Lower leg skin (tissue), 4 donors: ENCODE results near the gene ACSL3. TPM values are rescaled to one million over a fixed set of nuclear protein-coding genes. Genes with fewer than 3 reads are reported as not detected.

Experiments used
- DNase-seq, 2 donors: peaks; one replicate each; pipeline ENCODE4 v3.0.0-alpha.2; 2019; ENCODE audit warnings: low spot score in 2 of 2
- H3K4me3 ChIP-seq: fragments of 200-600 bp; sonication (generic); 2 replicates; pipeline ENCODE4 v1.5.1; 2017; ENCODE audit warnings: mild to moderate bottlenecking, low read depth; ENCODE audit not compliant: poor library complexity, severe bottlenecking
- POLR2A ChIP-seq, 2 donors: fragments of 450-650 bp; IDR thresholded peaks; one replicate each; pipeline ENCODE4 v1.6.1; 2016 to 2017; ENCODE audit warnings: antibody characterized with exemption in 2 of 2, mild to moderate bottlenecking in 1 of 2, moderate library complexity in 1 of 2
- WGBS, 2 donors: methylation state at CpG; one replicate each; pipeline ENCODE4 v1.1.5; 2018; 5-methylcytosine and 5-hydroxymethylcytosine counted together
- intact Hi-C: fragments of 100-400 bp; cut with DNase I; formaldehyde crosslinking; loops from one replicate; pipeline ENCODE4 v1.15.0; 2023; ENCODE audit warnings: low total_unique reads
- total RNA-seq, 4 donors: library from RNA; depleted of rRNA; stranded (reverse); fragments of >200 nt; gene quantifications; one replicate each; pipeline ENCODE4 v1.1.0, GENCODE V29; 2016
- TF ChIP-seq, protein P1 (sequence below), 3 donors: fragments of 450-650 bp; IDR thresholded peaks; one replicate each; pipeline ENCODE4 v1.5.1; 2016; ENCODE audit warnings: antibody characterized with exemption in 3 of 3, mild to moderate bottlenecking in 3 of 3, moderate library complexity in 2 of 3

ACSL3 gene
- total RNA-seq, 4 donors from 2014 or later: 32.6 to 132 (median 69.6) TPM

DNA sequence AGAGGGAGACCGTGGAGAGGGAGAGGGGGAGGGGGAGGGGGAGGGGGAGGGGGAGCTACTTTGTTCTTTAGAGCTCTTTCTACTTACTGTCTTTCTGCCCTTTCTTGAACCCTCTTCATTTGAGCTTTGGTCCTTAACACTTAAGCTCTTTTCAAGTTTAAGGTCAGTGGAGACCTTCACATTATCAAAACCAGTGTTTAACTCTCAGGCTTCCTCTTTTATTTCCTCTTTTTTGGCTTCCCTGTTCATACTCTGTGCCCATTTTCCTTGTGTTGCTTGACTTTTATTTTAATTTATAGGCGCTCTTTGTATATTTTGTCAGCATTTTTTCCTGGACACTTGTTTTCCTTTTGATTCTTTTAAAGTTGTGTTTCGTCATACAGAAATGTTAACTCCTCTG is 37.1 kb downstream of the ACSL3 start:
- TF ChIP-seq POLR2A (IDR thresholded peaks at IDR 0.05): no peak
- 88 to 89% methylated on average over 2 of the region's 3 CpGs for WGBS, 2 donors
- intact Hi-C loops: no loop called here
- H3K4me3 ChIP-seq: no peak overlapping the region
- no peak for DNase-seq

DNA sequence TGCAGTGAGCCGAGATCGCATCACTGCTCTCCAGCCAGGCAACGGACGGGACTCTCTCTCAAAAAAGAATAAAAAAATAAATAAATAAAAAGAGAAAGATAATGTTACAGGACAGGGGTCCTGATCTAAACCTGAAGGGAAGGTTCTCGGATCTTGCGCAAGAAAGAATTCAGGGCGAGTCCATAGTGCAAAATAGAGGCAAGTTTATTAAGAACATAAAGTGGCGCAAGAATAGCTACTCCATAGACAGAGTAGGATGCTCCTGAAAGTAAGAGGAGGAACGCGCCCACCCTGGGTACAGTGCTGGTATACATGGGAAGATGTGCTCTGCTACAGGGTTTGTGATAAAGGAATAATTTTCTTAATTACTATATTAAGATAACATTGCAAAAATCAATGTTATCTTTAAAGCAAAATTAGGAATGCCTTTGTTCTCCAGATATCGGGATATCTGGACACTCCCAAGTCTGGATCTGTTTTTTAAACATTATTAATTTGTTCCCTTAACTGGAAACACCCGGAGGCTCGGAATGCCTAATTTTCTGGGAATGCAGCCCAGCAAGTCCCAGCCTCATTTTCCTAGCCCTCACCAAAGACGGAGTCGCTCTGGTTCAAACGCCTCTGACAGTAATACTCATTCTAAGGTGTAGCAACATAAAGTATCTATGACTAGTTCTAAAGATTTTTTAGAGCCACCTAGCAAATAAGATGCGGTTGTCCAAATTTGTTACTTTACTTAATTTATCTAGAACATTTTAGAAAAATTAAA is 38.8 kb downstream of the ACSL3 start:
- intact Hi-C loops: loop anchor here (10.0 kb wide), 1 partner anchor 195 kb away; no protein-coding TSS in a partner anchor
- no peak for DNase-seq
- no peak overlapping the region for H3K4me3 ChIP-seq
- TF ChIP-seq POLR2A (IDR thresholded peaks at IDR 0.05): no peak
- TF ChIP-seq, protein P1, sequence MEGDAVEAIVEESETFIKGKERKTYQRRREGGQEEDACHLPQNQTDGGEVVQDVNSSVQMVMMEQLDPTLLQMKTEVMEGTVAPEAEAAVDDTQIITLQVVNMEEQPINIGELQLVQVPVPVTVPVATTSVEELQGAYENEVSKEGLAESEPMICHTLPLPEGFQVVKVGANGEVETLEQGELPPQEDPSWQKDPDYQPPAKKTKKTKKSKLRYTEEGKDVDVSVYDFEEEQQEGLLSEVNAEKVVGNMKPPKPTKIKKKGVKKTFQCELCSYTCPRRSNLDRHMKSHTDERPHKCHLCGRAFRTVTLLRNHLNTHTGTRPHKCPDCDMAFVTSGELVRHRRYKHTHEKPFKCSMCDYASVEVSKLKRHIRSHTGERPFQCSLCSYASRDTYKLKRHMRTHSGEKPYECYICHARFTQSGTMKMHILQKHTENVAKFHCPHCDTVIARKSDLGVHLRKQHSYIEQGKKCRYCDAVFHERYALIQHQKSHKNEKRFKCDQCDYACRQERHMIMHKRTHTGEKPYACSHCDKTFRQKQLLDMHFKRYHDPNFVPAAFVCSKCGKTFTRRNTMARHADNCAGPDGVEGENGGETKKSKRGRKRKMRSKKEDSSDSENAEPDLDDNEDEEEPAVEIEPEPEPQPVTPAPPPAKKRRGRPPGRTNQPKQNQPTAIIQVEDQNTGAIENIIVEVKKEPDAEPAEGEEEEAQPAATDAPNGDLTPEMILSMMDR (IDR thresholded peaks at IDR 0.05): no peak
- WGBS, 2 donors: 57 to 64% methylated on average over 17 of the region's 17 CpGs

DNA sequence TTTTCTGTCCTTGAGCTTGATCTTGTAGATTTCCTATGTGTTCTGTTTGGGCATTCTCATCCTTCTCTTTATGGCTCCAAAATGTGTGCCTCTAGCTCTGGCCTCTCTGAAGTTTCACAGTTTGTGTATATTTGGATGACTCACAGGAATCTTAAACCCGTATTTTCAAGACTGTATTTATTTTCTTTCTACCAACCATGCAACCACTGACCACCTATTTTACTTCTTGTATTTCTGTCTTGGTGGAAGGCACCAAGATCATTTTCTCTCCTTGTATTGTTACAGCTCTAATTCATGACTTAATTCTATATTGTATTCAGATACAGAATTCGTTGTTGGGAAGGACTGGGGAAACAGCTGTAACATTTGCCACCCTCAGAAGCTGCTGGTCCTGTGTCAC is 39.5 kb downstream of the ACSL3 start:
- intact Hi-C loops: loop anchor here (10.0 kb wide), 1 partner anchor 196 kb away; no protein-coding TSS in a partner anchor
- DNase-seq: no peak
- 55 to 69% methylated on average over 2 of the region's 2 CpGs for WGBS, 2 donors
- no peak for TF ChIP-seq POLR2A (IDR thresholded peaks at IDR 0.05)
- TF ChIP-seq, protein P1 (IDR thresholded peaks at IDR 0.05): no peak
- H3K4me3 ChIP-seq: no peak overlapping the region

DNA sequence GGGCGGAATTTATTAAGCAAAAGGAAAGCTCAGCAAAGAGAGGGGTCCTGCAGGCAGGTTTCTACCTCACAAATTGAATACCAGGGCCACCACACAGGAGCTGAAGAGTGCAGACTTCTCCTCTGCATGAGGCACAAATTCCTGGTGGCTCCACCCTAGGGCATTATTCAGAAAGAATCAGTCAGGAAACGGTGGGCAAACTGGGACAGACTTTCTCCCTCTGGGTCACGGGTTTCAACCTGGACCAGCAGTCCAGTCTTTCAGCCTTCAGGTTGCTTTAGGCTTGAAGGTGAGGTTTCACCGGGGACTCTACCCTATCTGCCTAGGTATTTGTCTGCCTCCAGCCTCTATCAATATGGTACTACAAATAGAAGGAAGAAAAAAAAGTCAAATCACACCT is 41.8 kb downstream of the ACSL3 start:
- WGBS, 2 donors: 81 to 87% methylated on average over 4 of the region's 4 CpGs
- no peak for DNase-seq
- intact Hi-C loops: loop anchor here (10.0 kb wide), 1 partner anchor 198 kb away; no protein-coding TSS in a partner anchor
- H3K4me3 ChIP-seq: no peak overlapping the region
- TF ChIP-seq, protein P1 (IDR thresholded peaks at IDR 0.05): no peak
- no peak for TF ChIP-seq POLR2A (IDR thresholded peaks at IDR 0.05)

DNA sequence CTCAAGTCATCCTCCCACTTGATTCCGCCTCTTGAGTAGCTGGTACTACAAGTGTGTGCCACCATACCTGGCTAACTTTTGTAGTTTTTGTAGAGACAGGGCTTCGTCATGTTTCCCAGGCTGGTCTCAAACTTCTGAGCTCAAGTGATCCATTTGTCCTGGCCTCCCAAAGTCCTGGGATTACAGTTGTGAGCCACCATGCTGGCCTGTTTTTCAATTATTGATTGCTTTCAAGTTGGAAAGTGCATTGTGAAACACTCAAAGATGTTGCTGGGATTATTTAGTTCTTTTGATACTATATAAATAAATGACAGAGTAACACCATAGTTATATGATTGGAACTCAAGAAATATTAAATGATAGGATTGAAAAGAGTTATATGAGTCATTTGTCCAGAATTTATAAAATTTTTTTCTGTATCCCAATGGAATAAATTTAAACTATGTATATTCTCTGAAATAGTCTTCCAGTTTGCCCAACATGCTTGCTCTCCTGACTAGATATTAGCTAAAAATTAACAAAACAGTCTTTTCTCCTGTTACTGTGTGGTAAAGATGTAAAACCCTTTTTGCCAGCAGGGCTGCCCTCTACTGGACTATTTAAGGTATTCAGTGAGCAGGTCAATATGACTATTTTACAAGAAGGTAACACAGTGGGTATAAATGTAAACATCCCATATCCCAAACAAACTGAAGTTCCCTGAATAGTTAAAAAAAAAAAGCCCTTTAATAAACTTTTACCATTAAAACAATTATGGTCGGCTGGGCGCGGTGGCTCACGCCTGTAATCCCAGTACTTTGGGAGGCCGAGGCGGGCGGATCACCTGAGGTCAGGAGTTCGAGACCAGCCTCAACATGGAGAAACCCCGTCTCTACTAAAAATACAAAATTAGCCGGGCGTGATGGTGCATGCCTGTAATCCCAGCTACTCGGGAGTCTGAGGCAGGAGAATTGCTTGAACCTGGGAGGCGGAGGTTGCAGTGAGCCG is 42.7 kb downstream of the ACSL3 start:
- 81 to 86% methylated on average over 16 of the region's 16 CpGs for WGBS, 2 donors
- peak in 1 of 2 donors; percentile 27 for DNase-seq
- H3K4me3 ChIP-seq: no peak overlapping the region
- intact Hi-C loops: loop anchor here (10.0 kb wide), 1 partner anchor 199 kb away; no protein-coding TSS in a partner anchor
- TF ChIP-seq POLR2A (IDR thresholded peaks at IDR 0.05): no peak
- TF ChIP-seq, protein P1 (IDR thresholded peaks at IDR 0.05): peak in 1 of 3 donors; percentile 29
